A673 (cell line): ENCODE results near the gene C2orf68. TPM values are rescaled to one million over a fixed set of nuclear protein-coding genes. Genes with fewer than 3 reads are reported as not detected.

ENCODE experiments used
- BruUV-seq: library from RNA; stranded (reverse); fragments of 400-500 nt; replicated peaks from 2 replicates; lab custom pipeline; 2021; lab: Mats Ljungman, UMichigan
- CTCF ChIA-PET: fragments of 300-600 bp; sonication (Branson Sonifier 250); formaldehyde crosslinking; loops from one replicate; lab custom pipeline; 2022; ENCODE audit warnings: antibody characterized with exemption; lab: Charles Lee
- POLR2A ChIA-PET: fragments of 300-600 bp; sonication (Branson Sonifier 250); formaldehyde crosslinking; loops from one replicate; lab custom pipeline; 2022; ENCODE audit warnings: antibody characterized with exemption; ENCODE audit not compliant: low non-redundant PET; lab: Charles Lee
- DNase-seq: peaks from one replicate; pipeline ENCODE4 v3.0.0-alpha.2; 2015; ENCODE audit warnings: low spot score
- H3K27ac ChIP-seq: fragments of 200-600 bp; sonication (generic); 2 replicates; pipeline ENCODE4 v1.5.1; 2016; ENCODE audit warnings: mixed run types, low read depth, mild to moderate bottlenecking, mixed read lengths, antibody characterized with exemption, low read length; ENCODE audit not compliant: poor library complexity, severe bottlenecking
- H3K27me3 ChIP-seq: fragments of 200-600 bp; sonication (generic); replicated peaks from 2 replicates; pipeline ENCODE4 v1.6.1; 2017; ENCODE audit warnings: mixed run types, low read depth, mild to moderate bottlenecking, mixed read lengths, antibody characterized with exemption, low read length; ENCODE audit not compliant: insufficient read depth, poor library complexity
- H3K36me3 ChIP-seq: fragments of 200-600 bp; sonication (generic); 2 replicates; pipeline ENCODE4 v1.6.1; 2016; ENCODE audit warnings: mixed run types, mild to moderate bottlenecking, mixed read lengths, antibody characterized with exemption, low read length; ENCODE audit not compliant: insufficient read depth, poor library complexity, severe bottlenecking
- H3K4me1 ChIP-seq: fragments of 200-600 bp; sonication (generic); 2 replicates; pipeline ENCODE4 v1.6.1; 2017; ENCODE audit warnings: mixed run types, mild to moderate bottlenecking, mixed read lengths, antibody characterized with exemption, low read length; ENCODE audit not compliant: insufficient read depth, poor library complexity, severe bottlenecking
- H3K4me3 ChIP-seq: fragments of 200-600 bp; sonication (generic); 2 replicates; pipeline ENCODE4 v1.5.1; 2016; ENCODE audit warnings: low read depth, mixed run types, mild to moderate bottlenecking, mixed read lengths, low read length; ENCODE audit not compliant: poor library complexity, severe bottlenecking
- H3K9me3 ChIP-seq: fragments of 200-600 bp; sonication (generic); 2 replicates; pipeline ENCODE4 v1.6.1; 2016; ENCODE audit warnings: mixed run types, low read depth, mild to moderate bottlenecking, mixed read lengths, antibody characterized with exemption, low read length; ENCODE audit not compliant: poor library complexity, severe bottlenecking
- CTCF ChIP-seq: fragments of 300-800, 200-600 bp; sonication (generic); conservative IDR thresholded peaks from 2 replicates; pipeline ENCODE4 v1.5.1; 2017; ENCODE audit warnings: low read depth, mild to moderate bottlenecking, antibody characterized with exemption, low read length, moderate library complexity, mixed read lengths
- EZH2 ChIP-seq: fragments of 200-600 bp; sonication (generic); IDR thresholded peaks from 2 replicates; pipeline ENCODE4 v1.6.1; 2017; ENCODE audit warnings: borderline replicate concordance, low read depth, mild to moderate bottlenecking, mixed read lengths, antibody characterized with exemption, low read length; ENCODE audit not compliant: poor library complexity, severe bottlenecking
- intact Hi-C: fragments of 100-400 bp; cut with micrococcal nuclease; formaldehyde crosslinking; loops from one replicate; pipeline ENCODE4 v1.10.0; 2022; ENCODE audit not compliant: unreplicated experiment
- total RNA-seq: library from RNA; stranded (reverse); gene quantifications from 2 replicates; pipeline ENCODE4 v1.2.3, GENCODE V29; 2021

Gene C2orf68
- total RNA-seq, 1 experiment from 2014 or later: 46.4 TPM

- DNase-seq: no peak
- Histone ChIP-seq H3K36me3 (peaks cover 12% of the 10 kb centered on the region), H3K4me1 (peaks cover 10% of the 10 kb centered on the region), H3K9me3 (no peaks in the 10 kb centered on the region), H3K27me3 (no peaks in the 10 kb centered on the region), H3K27ac (no peak overlapping the region), H3K4me3 (no peak overlapping the region)
- TF ChIP-seq CTCF (no peak), EZH2 (no peak)
- ChIA-PET POLR2A (no interaction called here), CTCF (no interaction called here)
- BruUV-seq: no TSS peak
- intact Hi-C loops: no loop called here
Observed at GRCh38 chr2:85613717-85614515, 2.0 kb upstream of the C2orf68 start.

- POLR2A ChIA-PET: no interaction called here
- CTCF ChIA-PET: no interaction called here
- TSS peak; percentile 27 for BruUV-seq
- Histone ChIP-seq H3K36me3 (peaks cover 23% of the 10 kb centered on the region), H3K9me3 (no peaks in the 10 kb centered on the region), H3K4me1 (peaks cover 7% of the 10 kb centered on the region), H3K27me3 (no peaks in the 10 kb centered on the region), H3K4me3 (peak overlapping the region; percentile 65), H3K27ac (peak overlapping the region; percentile 67)
- no peak for TF ChIP-seq EZH2
- no peak for TF ChIP-seq CTCF
- intact Hi-C loops: no loop called here
- DNase-seq: no peak
Observed at GRCh38 chr2:85611217-85611704, 605 bp downstream of the C2orf68 start.

GRCh38 chr2:85607268-85608215 is 4.3 kb downstream of the C2orf68 start:
- ChIA-PET POLR2A (no interaction called here), CTCF (interaction anchor here (0.9 kb wide), 1 partner anchor 30 kb away, joined by 3 read pairs; no protein-coding TSS in a partner anchor)
- H3K36me3 ChIP-seq: peaks cover 23% of the 10 kb centered on the region
- no peaks in the 10 kb centered on the region for H3K9me3 ChIP-seq
- no TSS peak for BruUV-seq
- no peak overlapping the region for H3K27ac ChIP-seq
- DNase-seq: no peak
- H3K4me3 ChIP-seq: no peak overlapping the region
- intact Hi-C loops: no loop called here
- TF ChIP-seq EZH2 (no peak), CTCF (no peak)
- peaks cover 14% of the 10 kb centered on the region for H3K4me1 ChIP-seq
- H3K27me3 ChIP-seq: no peaks in the 10 kb centered on the region
